LNCaP clone FGC (cell line): ENCODE results near the gene CYP2D6.
A peak's percentile ranks its signal among the peaks of the same experiment; 100 is the strongest.

ENCODE experiments used
- DNase-seq: peaks from one replicate; pipeline ENCODE4 v3.0.0-alpha.2; 2011; ENCODE audit warnings: low read depth
- H3K4me3 ChIP-seq: 2 replicates; pipeline ENCODE4 v1.5.1; 2011; ENCODE audit warnings: mild to moderate bottlenecking, low read depth, low read length, control low read depth
- TF ChIP-seq, protein P1 (sequence below): IDR thresholded peaks from 2 replicates; pipeline ENCODE4 v1.5.1; 2012; ENCODE audit warnings: mild to moderate bottlenecking; ENCODE audit not compliant: control insufficient read depth, insufficient read depth; ENCODE audit errors: extremely low read depth

CYP2D6 gene

DNA sequence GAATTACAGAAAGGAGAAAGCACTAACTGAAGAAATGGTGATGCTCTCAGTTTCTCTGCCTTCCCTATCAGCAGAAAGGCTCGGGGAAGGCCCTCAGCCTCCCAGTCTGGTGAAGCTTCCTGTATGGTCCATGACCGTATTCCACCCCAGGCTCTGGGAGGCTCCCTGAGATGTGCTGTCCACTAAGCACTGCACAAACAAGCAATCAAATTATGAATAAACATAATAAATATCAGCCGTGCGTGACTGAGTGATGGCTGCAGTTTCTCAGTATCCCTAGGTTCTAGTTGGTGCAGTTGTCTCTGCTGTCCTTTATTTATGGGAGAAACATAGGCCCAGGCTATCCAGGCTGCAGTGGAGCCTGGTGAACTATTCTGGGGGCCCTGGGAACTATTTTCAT lies 47.5 kb downstream of the CYP2D6 start:
- DNase-seq: peak; percentile 78
- no peak overlapping the region for H3K4me3 ChIP-seq
- TF ChIP-seq, protein P1, sequence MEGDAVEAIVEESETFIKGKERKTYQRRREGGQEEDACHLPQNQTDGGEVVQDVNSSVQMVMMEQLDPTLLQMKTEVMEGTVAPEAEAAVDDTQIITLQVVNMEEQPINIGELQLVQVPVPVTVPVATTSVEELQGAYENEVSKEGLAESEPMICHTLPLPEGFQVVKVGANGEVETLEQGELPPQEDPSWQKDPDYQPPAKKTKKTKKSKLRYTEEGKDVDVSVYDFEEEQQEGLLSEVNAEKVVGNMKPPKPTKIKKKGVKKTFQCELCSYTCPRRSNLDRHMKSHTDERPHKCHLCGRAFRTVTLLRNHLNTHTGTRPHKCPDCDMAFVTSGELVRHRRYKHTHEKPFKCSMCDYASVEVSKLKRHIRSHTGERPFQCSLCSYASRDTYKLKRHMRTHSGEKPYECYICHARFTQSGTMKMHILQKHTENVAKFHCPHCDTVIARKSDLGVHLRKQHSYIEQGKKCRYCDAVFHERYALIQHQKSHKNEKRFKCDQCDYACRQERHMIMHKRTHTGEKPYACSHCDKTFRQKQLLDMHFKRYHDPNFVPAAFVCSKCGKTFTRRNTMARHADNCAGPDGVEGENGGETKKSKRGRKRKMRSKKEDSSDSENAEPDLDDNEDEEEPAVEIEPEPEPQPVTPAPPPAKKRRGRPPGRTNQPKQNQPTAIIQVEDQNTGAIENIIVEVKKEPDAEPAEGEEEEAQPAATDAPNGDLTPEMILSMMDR: no peak

DNA sequence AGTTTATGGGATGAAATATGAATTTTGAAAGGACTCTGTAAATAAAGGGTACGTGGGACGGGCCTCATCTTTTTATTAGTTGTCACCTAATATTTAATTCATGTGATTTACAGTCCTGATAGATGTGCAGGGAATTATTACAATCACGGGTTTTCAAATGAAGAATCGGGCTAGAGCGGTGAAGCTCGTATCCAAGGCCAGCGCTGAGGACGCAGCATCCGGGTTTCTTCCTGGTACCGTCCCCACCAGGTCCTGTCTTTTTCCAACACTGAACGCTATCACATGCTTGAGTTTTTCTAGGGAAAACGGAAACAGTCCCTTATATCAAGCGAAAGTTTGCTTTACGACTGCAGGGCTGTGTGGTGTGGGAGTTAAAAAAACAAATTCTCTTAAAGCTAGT lies 50.3 kb downstream of the CYP2D6 start:
- DNase-seq: peak; percentile 7
- TF ChIP-seq, protein P1: no peak
- peak overlapping the region; percentile 66 for H3K4me3 ChIP-seq

DNA sequence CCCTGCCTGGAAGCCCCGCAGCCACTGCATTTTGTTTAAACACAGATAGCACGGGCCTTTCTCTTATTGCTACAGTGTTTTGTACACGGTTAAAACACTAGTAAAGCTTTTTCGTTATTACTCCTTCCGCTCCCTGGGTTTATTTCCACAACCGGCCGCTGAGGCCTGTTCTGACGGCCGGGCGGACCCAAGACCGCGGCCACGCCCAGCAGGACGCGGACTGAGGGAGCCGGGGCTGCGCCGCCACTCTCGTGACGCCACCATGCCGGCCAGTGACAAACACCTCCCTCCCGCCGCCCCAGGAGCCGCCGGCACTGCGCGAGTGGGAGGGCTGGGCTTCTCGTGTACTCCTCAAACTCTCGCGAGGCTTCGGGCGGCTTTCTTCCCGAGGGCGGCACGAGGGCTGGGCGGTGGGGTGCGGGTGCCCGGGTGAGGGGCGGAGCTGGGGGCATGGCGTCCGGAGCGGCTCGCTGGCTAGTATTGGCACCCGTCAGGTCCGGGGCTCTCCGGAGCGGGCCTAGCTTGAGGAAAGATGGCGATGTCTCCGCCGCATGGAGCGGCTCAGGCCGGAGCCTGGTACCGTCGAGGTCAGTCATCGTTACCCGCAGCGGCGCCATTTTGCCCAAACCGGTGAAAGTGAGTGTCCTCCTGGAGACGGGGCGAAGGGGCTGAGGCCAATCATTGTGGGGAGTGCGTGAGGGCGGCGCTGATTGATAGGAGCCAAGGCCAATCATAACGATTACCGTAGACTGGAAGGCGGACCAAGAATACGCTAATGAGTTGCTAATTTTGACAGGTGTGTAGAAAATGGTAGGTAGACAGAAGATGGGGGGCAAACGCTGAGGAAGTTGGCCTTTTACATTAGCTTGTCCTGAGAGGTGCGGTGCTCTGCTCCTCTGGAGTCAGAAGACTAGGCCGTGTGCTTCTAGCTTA lies 51.0 kb downstream of the CYP2D6 start, which contains the start of gene SMDT1:
Gene SMDT1 (plus strand): TSS at position 382 of the 933 bp plus-strand sequence. CDS start 69 bp downstream, at position 451.
- TF ChIP-seq, protein P1: no peak
- DNase-seq: peak; percentile 96
- H3K4me3 ChIP-seq: peak within 1 kb of the TSS; percentile 66

DNA sequence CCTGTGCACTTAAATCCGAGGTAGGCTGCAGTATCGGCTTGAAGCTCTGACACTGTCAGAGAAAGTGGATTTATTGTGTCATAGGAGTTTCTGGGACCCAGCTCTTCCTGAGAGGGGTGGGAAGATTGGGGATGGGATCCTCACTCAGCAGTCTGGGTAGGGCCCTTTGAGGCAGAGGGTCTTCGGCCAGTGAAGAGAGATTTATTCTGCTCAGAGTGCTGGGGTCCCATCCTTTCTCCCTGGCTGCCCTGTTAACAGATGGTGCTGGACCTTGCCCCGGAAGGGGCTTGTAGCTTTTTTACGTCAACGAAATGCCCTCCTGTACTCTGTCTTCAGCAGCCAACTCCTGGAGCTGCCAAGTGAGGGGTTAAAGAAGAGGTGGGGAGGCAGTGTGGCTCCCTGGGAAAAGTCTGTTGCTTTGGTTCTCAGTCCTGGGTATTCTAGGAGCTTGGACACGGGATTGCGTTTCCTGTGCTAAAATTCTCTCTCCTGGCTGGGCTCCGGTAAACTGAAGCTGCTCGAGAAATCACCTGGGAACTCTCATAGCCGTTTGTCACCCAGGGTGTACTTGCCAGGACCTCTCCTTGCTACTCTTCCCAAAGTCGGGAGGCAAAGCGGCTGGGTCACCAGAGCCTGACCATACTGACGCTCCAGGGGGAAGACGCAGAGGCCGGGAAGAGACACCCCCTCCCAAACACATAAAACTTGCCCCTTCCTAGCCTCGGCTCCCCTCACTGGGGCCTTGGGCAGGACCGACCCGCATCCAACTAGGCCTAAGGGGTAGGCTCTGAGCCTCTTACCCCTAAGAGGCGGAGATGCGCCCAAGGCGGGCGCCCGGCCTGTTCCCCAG lies 51.9 kb downstream of the CYP2D6 start:
- no peak for DNase-seq
- TF ChIP-seq, protein P1: no peak
- H3K4me3 ChIP-seq: peak overlapping the region; percentile 66

DNA sequence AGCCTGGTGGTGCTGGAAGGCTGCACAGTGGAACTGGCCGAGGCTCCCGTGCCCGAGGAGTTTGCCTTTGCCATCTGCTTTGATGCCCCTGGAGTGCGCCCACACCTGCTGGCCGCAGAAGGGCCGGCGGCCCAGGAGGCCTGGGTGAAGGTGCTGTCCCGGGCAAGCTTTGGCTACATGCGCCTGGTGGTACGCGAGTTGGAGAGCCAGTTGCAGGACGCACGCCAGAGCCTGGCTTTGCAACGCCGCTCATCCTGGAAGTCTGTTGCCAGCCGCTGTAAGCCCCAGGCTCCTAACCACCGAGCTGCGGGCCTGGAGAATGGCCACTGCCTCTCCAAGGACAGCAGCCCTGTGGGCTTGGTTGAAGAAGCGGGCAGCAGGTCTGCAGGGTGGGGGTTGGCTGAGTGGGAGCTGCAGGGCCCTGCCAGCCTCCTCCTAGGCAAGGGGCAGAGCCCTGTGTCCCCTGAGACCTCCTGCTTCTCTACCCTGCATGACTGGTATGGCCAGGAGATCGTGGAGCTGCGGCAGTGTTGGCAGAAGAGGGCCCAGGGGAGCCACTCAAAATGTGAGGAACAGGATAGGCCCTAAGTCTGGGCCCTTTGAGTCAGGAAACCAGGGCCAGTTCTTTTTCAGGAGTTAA lies 53.0 kb downstream of the CYP2D6 start:
- no peak overlapping the region for H3K4me3 ChIP-seq
- DNase-seq: no peak
- TF ChIP-seq, protein P1: no peak

DNA sequence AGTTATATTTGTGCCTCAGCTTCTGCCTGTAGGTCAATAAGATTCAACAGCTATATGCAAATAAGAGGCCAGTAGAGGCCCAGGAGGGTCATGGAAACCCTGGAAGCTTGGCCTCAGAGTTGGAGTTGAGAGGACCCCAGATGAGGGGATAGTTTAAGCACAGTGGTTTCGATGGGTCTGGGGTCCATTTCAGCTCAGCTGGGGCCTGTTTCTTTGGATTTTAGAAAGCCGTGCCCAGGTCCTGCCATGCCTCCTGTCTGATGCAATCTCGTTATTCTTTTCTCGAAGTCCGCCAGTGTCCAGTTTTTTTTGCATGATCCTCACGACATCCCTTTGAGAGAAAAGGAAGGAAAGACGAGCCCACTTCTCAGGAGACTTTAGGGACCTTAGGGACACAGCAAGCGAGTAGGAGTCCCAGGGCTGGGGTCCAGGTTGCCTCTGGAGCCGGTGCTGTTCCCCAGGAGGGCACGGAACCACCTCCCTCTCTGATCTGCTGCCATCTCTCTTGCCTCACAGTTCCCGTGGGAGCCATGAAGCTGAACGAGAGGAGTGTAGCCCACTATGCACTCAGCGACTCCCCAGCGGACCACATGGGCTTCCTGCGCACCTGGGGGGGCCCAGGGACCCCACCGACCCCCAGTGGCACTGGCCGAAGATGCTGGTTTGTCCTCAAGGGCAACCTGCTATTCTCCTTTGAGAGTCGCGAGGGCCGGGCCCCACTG lies 53.7 kb downstream of the CYP2D6 start:
- TF ChIP-seq, protein P1: no peak
- no peak for DNase-seq
- H3K4me3 ChIP-seq: no peak overlapping the region
